ENCODE data around the gene SLC22A5. TPM values are rescaled to one million over a fixed set of nuclear protein-coding genes. Genes with fewer than 3 reads are reported as not detected.

Gene SLC22A5
- total RNA-seq, 2 donors from 2014 or later, result 26.0 to 38.6 TPM

DNA sequence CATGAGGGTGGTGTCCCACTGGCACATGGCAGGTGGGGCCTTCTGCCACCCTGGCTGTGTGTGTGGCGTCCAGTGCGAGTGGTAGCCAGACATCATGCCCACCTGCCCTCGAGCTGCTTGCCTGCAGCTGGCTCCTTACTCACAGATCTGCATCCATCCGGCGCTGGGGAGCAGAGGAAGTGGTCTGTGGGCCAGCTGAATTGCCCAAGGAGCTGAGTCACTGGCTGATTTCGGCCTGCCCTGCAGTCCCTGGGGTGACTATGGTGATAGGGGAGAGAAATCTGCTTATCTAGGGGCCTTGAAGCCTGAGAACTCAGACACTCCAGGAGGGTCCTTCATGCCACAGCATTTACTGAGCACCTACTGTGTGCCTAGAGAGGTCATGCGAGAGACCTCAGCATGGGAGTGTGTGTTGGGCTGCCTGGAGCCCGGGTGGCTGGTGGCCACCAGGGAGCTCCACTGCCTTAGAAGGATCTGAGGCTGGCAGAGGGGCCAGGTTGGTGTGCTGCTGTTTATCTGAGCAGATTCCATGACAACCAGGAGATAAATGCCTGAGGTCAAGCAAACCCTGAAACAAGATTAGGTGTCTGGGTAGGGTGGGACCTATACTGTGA is 57.1 kb downstream of the SLC22A5 start:
- Histone ChIP-seq H3K27ac (peak overlapping the region; percentile 94), H3K36me3 (no peaks in the 10 kb centered on the region), H3K27me3 (no peaks in the 10 kb centered on the region), H3K9me3 (no peaks in the 10 kb centered on the region), H3K4me3 (no peak overlapping the region), H3K9ac (ENCODE audit: low read depth in 2 of 2, low read length in 2 of 2) (peak overlapping the region; percentile 53 to 91), H3K4me1 (peaks cover 77% of the 10 kb centered on the region)
- TF ChIP-seq, protein P1, sequence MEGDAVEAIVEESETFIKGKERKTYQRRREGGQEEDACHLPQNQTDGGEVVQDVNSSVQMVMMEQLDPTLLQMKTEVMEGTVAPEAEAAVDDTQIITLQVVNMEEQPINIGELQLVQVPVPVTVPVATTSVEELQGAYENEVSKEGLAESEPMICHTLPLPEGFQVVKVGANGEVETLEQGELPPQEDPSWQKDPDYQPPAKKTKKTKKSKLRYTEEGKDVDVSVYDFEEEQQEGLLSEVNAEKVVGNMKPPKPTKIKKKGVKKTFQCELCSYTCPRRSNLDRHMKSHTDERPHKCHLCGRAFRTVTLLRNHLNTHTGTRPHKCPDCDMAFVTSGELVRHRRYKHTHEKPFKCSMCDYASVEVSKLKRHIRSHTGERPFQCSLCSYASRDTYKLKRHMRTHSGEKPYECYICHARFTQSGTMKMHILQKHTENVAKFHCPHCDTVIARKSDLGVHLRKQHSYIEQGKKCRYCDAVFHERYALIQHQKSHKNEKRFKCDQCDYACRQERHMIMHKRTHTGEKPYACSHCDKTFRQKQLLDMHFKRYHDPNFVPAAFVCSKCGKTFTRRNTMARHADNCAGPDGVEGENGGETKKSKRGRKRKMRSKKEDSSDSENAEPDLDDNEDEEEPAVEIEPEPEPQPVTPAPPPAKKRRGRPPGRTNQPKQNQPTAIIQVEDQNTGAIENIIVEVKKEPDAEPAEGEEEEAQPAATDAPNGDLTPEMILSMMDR (IDR thresholded peaks at IDR 0.05), result peak; percentile 22
- DNase-seq, result peak; percentile 74
- intact Hi-C loops (cut with DNase I), result no loop called here

DNA sequence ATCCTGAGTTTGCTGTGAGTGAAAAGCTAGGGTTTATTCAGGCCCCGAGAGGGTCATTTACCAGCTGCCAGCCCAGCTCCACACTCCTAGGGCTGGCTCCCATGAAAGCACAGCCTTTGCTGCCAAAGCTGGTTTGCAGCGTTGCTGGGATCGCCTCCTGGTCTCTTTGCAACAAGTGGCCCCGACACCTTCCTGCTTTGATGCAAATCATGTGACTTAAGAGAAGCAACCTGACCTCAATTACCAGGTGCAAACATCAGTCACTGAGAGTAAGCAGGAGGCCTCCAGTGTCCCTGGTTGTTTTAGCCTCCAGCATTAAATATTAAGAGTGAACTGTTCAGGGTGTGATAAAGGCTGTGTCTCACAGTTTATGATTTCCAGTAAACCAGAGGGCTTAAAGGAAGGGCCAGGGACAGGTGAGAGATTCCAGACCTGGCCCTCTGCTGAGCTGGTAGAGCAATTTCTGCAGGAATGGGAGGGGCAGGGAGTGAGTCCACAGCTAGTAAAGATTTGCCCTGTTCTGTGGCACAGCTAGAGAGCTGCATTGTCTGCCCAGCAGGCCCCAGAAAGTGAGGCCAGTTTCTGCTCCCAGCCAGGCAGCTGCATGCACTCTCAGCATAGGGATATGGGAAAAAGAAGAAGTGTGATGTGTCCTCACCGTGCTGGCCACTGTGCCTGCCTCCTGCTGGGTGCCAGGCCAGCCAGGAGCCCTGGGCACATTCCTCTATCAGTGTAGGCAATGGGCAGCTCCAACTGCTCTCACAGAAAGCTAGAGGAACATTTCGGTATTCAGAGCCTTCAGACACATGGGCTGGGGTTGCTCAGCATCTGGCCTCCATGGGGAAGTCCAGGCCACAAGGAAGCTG is 58.0 kb downstream of the SLC22A5 start:
- intact Hi-C loops (cut with DNase I), result no loop called here
- peak; percentile 79 for DNase-seq
- H3K9ac ChIP-seq (ENCODE audit: low read depth in 2 of 2, low read length in 2 of 2), result peak overlapping the region; percentile 53 to 91
- no peaks in the 10 kb centered on the region for H3K9me3 ChIP-seq
- H3K4me3 ChIP-seq, result no peak overlapping the region
- no peaks in the 10 kb centered on the region for H3K27me3 ChIP-seq
- H3K4me1 ChIP-seq, result peaks cover 72% of the 10 kb centered on the region
- peak overlapping the region; percentile 94 for H3K27ac ChIP-seq
- H3K36me3 ChIP-seq, result no peaks in the 10 kb centered on the region
- TF ChIP-seq, protein P1 (IDR thresholded peaks at IDR 0.05), result no peak

DNA sequence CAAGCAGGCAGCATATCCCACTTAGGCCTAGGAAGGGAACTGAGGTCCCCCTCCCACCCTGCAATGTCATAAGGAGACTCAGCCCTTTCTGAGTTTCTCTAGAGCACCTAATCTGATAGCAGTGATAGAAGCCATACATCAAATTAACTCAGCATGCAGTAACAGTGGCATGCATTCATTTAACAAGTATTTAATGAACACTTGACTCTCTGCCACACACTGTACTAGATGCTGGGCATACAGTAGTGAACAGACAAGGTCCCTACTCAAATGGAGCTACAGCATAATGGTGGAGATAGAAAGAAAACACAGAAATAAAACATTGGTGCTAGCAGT is 58.6 kb downstream of the SLC22A5 start:
- H3K27me3 ChIP-seq, result no peaks in the 10 kb centered on the region
- intact Hi-C loops (cut with DNase I), result no loop called here
- H3K9ac ChIP-seq (ENCODE audit: low read depth in 2 of 2, low read length in 2 of 2), result peak overlapping the region; percentile 53 to 91
- H3K9me3 ChIP-seq, result no peaks in the 10 kb centered on the region
- TF ChIP-seq, protein P1 (IDR thresholded peaks at IDR 0.05), result no peak
- DNase-seq, result no peak
- H3K36me3 ChIP-seq, result no peaks in the 10 kb centered on the region
- peaks cover 67% of the 10 kb centered on the region for H3K4me1 ChIP-seq
- H3K4me3 ChIP-seq, result no peak overlapping the region
- peak overlapping the region; percentile 94 for H3K27ac ChIP-seq

DNA sequence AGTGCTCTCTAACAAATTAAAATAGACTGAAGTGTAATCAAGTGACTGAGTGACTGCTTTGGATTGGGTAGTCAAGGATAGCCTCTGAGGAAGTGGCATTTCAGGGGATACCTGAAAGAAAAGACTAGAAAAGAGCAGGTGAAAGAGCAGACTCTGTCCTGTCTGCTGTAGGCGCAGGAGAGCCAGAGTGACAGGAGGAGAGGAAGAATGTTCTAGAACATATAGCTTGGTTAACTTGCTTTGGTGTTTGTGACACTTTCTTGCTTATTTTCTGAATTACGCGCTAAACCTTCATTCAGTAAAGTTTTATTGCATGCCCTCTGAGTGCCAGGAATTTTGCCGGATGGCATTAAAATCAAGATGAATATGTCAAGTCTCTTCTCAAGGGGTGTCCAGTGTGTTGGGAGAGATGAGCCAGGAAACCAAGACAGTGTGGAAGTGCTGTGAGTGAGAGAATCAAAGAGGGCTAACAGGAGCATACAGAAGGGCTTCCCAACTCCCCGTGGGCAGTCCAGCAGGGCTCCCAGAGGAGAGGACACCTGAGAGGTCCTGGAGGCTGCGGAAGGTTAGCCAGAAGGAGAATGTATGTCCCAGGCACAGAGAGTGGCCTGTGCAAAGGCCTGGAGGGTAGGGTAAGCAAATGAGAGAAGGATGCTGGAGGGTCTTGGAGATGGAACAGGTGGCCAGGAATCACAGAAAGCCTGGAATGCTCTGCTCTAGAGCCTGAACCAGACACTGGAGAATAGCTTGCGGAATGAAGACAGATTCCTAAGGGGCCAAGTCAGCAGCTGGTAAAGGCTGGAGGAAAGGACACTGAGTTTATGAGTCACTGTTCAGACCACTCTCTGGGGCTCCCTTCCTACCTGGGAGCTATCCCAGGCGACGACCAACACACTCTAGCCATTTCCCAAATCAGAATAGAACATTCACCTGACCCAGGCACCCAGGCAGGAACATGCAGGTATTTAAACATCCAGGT is 59.3 kb downstream of the SLC22A5 start:
- H3K4me1 ChIP-seq, result peaks cover 62% of the 10 kb centered on the region
- no peak overlapping the region for H3K4me3 ChIP-seq
- no peaks in the 10 kb centered on the region for H3K9me3 ChIP-seq
- TF ChIP-seq, protein P1 (IDR thresholded peaks at IDR 0.05), result no peak
- H3K27ac ChIP-seq, result peak overlapping the region; percentile 94
- intact Hi-C loops (cut with DNase I), result no loop called here
- H3K27me3 ChIP-seq, result no peaks in the 10 kb centered on the region
- H3K36me3 ChIP-seq, result no peaks in the 10 kb centered on the region
- H3K9ac ChIP-seq (ENCODE audit: low read depth in 2 of 2, low read length in 2 of 2), result peak overlapping the region; percentile 53 to 91
- DNase-seq, result no peak
